WI38 (cell line): ENCODE data around the gene CTBP1.

Experiments used
- H3K4me3 ChIP-seq: 2 replicates; pipeline ENCODE4 v1.5.1; 2011; ENCODE audit warnings: low read depth, mild to moderate bottlenecking, control low read depth, low read length
- TF ChIP-seq, protein P1 (sequence below): IDR thresholded peaks from 2 replicates; pipeline ENCODE4 v1.5.1; 2012; ENCODE audit warnings: low read depth, mild to moderate bottlenecking, control low read depth, low read length

CTBP1 gene

GRCh38 chr4:1210241-1210841, 38.6 kb downstream of the CTBP1 start:
- TF ChIP-seq, protein P1, sequence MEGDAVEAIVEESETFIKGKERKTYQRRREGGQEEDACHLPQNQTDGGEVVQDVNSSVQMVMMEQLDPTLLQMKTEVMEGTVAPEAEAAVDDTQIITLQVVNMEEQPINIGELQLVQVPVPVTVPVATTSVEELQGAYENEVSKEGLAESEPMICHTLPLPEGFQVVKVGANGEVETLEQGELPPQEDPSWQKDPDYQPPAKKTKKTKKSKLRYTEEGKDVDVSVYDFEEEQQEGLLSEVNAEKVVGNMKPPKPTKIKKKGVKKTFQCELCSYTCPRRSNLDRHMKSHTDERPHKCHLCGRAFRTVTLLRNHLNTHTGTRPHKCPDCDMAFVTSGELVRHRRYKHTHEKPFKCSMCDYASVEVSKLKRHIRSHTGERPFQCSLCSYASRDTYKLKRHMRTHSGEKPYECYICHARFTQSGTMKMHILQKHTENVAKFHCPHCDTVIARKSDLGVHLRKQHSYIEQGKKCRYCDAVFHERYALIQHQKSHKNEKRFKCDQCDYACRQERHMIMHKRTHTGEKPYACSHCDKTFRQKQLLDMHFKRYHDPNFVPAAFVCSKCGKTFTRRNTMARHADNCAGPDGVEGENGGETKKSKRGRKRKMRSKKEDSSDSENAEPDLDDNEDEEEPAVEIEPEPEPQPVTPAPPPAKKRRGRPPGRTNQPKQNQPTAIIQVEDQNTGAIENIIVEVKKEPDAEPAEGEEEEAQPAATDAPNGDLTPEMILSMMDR, result no peak
- no peak overlapping the region for H3K4me3 ChIP-seq

DNA sequence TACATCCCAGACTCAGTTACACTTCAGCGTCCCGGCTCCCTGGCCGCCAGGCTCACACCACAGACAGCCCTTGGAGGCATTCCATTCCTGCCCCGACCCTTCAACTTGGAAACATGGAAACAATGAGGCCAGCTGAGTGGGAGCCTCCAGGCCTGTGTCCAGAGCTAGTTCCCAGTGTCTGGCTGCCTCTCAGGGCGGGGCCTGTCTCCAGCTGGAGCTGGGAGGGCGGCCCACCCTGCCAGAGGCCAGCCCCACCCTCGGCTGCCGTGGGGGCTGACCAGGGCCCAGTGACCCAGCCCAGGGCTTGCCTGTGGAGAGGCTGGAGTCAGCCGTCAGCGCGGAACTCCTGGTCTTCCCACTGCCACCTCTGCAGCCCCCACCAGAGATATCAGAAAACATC, 39.1 kb downstream of the CTBP1 start:
- no peak overlapping the region for H3K4me3 ChIP-seq
- TF ChIP-seq, protein P1, result no peak

DNA sequence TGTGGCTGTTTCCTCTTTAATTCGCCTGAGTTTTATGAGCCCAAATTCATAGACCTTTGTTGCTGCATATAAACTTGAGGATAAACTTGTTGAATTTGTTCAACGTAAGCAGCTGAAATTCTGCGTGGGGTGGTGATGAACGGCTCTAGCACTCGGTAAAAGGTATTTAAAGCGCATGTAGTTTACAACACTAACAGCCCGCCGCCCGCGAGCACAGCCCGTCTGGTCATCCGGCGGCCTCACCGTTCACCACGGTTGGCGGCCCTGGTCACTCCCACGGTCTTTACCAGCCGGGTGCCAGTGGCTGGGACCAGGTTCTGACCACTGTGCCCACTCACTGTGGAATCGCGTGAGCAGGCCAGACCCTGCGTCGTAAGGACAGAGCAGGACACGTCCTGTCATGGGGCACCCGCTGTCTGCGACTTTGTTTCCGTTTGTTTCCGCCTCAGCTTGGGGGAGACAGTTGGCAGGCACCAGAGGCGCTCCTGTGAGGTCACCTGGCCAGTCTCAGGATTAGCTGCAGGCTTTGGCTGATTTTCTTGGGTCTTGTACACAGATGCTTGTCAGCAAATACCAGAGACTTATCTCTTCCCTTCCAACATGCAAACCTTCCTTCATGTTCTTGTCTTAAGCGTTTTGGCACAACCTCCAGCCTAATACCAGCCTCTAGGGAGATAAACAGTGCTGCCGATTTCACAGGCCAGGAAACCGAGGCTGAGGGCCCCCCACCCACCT, 39.8 kb downstream of the CTBP1 start:
- TF ChIP-seq, protein P1, result no peak
- H3K4me3 ChIP-seq, result no peak overlapping the region

DNA sequence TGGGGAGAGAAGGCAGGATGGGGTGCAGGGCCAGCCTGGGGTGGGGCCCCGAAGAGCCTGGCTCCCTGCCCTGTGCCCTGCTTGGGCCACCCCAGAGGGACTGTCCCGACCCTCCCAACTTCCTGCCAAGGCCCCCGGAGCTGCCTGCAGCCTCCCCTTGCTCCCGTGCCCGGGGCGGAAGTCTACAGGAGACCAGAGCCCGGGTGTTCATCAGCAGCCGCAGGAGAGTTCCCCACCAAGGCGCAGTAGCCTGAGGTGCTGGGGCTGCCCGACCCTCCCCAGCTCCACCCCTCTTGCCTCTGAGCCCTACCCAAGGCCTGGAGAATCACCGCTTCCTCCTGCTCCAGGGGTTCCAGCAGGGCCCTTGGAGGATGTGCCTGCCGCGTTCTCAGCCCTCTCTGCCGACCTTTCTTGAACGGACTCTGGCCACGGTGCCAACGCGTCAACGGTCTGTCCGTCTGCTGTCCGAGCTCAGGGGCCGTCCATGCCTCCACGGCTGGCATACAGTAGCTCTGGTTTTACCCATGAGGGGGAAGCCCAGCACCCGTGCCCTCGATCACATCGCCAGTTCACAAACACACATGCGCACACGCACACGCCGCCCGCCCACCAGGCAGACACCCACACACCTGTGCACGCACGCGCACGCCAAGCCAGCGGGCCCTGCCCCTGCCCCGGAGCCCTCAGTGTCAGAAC, 40.5 kb downstream of the CTBP1 start:
- no peak overlapping the region for H3K4me3 ChIP-seq
- TF ChIP-seq, protein P1, result no peak

- TF ChIP-seq, protein P1, result no peak
- H3K4me3 ChIP-seq, result no peak overlapping the region
These were observed 41.2 kb downstream of the CTBP1 start for GRCh38 chr4:1207603-1208265.

- TF ChIP-seq, protein P1, result no peak
- no peak overlapping the region for H3K4me3 ChIP-seq
These were observed 41.8 kb downstream of the CTBP1 start for GRCh38 chr4:1207157-1207470.
